ENCODE measurements around the gene CTR9. TPM values are rescaled to one million over a fixed set of nuclear protein-coding genes. Genes with fewer than 3 reads are reported as not detected.
A peak's percentile ranks its signal among the peaks of the same experiment; 100 is the strongest.

CTR9 gene
- 10 to 100 TPM; 58.2 to 66.4 TPM for total RNA-seq
- polyA plus RNA-seq = 10 to 100 TPM; 53.2 to 66.8 (median 53.7) TPM
- 47.7 to 136 (median 98.4) reads per million in 6 experiments for total RNA-seq

- peak within 1 kb of the TSS; percentile 94 to 98 (median 95) for H3K27ac Mint-ChIP-seq
- peak within 1 kb of the TSS; percentile 93 to 97 (median 96) for H3K4me3 Mint-ChIP-seq
- H3K4me1 Mint-ChIP-seq = peaks cover 7 to 32% (median 24%) of the 10 kb centered on the region in 4 donors
- POLR2A ChIA-PET = interaction anchor here (0.6 to 3.8 kb wide), 8 partner anchors 15 to 1937 kb away, joined by 3 to 46 read pairs (median 4); partner anchors contain the start of genes EIF4G2, RNF141 and ZBED5
- H3K27me3 Mint-ChIP-seq = no peaks in the 10 kb centered on the region
- peaks cover 0 to 30% (median 9%) of the 10 kb centered on the region in 3 donors for H3K36me3 Mint-ChIP-seq
- H3K9me3 Mint-ChIP-seq = no peaks in the 10 kb centered on the region
- ATAC-seq (peak; percentile 90 to 93), DNase-seq (peak; percentile 83 to 93 (median 88))
Measured at GRCh38 chr11:10750838-10751580, at the start of gene CTR9. Gene CTR9, plus strand, starts transcription at chr11:10751246. Its CDS starts 167 bp downstream, at chr11:10751413.

GRCh38 chr11:10701982-10702381, 49.1 kb upstream of the CTR9 start:
- H3K27ac Mint-ChIP-seq = no peak overlapping the region
- peaks cover 0 to 10% (median 6%) of the 10 kb centered on the region in 5 donors for H3K27me3 Mint-ChIP-seq
- peaks cover 0 to 7% (median 0%) of the 10 kb centered on the region in 3 donors for H3K36me3 Mint-ChIP-seq
- no peak overlapping the region for H3K4me3 Mint-ChIP-seq
- H3K9me3 Mint-ChIP-seq = peaks cover 0 to 5% (median 0%) of the 10 kb centered on the region in 9 donors
- ATAC-seq (no peak), DNase-seq (no peak)
- no peaks in the 10 kb centered on the region for H3K4me1 Mint-ChIP-seq
- POLR2A ChIA-PET = no interaction called here

DNA sequence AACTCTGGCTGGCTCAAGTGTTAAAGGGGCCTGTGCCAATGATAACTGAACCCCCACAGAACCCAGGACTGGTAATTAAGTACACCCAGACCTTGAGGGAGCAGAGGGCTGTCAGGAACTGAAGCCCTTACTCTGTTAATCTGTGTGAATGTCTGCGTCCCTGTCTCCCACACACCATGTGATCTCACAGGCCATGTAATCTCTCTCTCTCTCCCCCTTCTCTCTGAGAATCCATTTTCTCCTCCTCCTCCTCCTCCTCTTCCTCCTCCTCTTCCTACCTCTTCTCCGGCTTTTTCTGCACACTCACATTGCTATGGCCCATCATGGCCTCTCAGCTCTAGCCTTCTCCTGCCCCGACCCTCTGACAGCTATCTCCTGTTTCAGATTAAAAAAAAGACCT, 42.9 kb upstream of the CTR9 start:
- Mint-ChIP-seq H3K4me1 (no peaks in the 10 kb centered on the region), H3K4me3 (no peak overlapping the region), H3K27ac (no peak overlapping the region), H3K36me3 (no peaks in the 10 kb centered on the region), H3K9me3 (no peaks in the 10 kb centered on the region), H3K27me3 (no peaks in the 10 kb centered on the region)
- no peak for ATAC-seq
- POLR2A ChIA-PET = no interaction called here
- no peak for DNase-seq

DNA sequence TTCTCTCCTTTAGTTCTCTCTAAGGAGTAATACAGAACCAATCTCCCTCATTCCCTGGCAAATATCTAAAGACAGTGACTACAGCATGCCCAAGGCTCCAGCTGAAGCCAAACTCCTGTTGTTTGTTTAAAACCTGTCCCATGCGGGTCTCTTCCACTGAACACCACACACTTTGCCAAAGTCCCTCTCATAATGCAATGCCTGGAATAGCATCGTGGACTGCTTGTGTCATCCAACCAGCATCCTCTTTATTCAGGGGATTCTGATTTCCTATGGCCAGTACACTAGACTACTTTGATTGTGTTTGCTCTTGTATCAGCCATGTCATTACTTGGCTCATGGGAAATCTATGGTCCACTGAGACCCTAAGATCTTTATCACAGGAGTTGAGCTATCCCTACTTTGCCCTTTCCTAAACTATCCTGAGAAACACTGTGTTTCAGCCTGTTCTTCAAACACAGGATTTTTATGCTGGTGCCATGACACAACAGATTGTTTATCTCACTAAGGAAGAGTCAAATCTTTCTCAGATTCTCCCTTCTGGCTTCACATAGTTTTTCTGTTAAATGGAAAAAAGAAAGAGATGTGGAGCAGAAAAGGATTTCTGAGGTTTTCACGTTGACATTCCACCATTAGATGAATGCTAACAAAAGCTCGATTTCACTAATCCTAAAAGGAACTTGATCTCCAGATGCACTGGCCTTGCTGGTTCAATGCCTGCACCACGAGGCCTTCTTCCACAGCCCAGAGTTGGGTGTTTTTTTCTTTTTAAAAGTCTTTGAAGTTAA, 41.6 kb upstream of the CTR9 start:
- no peaks in the 10 kb centered on the region for H3K4me1 Mint-ChIP-seq
- DNase-seq = no peak
- no peak overlapping the region for H3K27ac Mint-ChIP-seq
- no peak overlapping the region for H3K4me3 Mint-ChIP-seq
- no peak for ATAC-seq
- H3K36me3 Mint-ChIP-seq = no peaks in the 10 kb centered on the region
- no peaks in the 10 kb centered on the region for H3K27me3 Mint-ChIP-seq
- no peaks in the 10 kb centered on the region for H3K9me3 Mint-ChIP-seq
- POLR2A ChIA-PET = interaction anchor here (0.6 kb wide), 1 partner anchor 28 kb away, joined by 6 read pairs; no protein-coding TSS in a partner anchor

DNA sequence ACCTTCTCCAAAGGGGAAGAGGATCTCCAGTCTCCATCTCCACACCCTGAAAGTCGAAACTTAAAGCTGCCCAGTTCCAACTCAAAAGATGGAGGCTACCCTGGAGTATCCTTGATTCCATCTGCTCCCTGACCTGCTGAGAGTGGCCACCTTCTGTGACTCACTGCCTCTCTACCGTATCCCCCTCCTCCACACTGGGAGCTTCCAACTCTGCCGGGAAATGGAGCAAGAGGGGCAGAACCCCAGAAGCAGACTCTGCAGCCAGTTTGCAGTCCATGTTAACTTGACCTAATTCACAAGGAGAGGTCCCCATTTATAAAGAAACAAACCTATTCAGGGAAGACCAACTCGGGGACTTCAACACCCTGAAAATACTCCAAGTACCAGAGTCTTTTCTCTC, 35.5 kb upstream of the CTR9 start:
- Mint-ChIP-seq H3K4me1 (peaks cover 0 to 4% (median 0%) of the 10 kb centered on the region in 4 donors), H3K4me3 (no peak overlapping the region), H3K9me3 (no peaks in the 10 kb centered on the region), H3K36me3 (no peaks in the 10 kb centered on the region), H3K27me3 (peaks cover 2 to 26% (median 10%) of the 10 kb centered on the region in 5 donors), H3K27ac (no peak overlapping the region)
- DNase-seq = no peak
- POLR2A ChIA-PET = no interaction called here
- no peak for ATAC-seq

DNA sequence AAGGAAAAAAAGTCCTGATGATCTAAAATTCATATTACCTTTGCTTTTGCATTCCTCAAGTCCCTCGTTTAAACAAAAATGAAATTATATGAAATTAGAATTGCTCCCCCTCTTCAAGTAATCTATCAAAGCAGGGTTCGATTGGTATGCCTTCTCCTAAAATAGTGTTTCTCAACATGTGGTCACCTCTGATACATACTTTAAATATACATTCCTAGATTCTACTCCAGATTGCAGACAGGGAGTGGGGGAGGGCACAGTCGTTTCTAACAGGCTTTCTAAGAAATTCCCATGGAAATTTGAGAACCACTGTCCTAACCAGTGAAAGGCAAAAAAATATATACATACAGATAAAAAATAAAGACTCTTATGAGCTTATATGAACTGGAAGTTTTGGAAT, 34.9 kb upstream of the CTR9 start:
- no peak for ATAC-seq
- Mint-ChIP-seq H3K36me3 (no peaks in the 10 kb centered on the region), H3K9me3 (no peaks in the 10 kb centered on the region)

GRCh38 chr11:10716543-10717259, 34.3 kb upstream of the CTR9 start:
- no peak for DNase-seq
- no peak overlapping the region for H3K4me3 Mint-ChIP-seq
- peak overlapping the region in 1 of 10 donors; percentile 26 for H3K27ac Mint-ChIP-seq
- H3K4me1 Mint-ChIP-seq = peaks cover 0 to 4% (median under 1%) of the 10 kb centered on the region in 4 donors
- H3K9me3 Mint-ChIP-seq = no peaks in the 10 kb centered on the region
- peaks cover 2 to 26% (median 10%) of the 10 kb centered on the region in 5 donors for H3K27me3 Mint-ChIP-seq
- ATAC-seq = no peak
- POLR2A ChIA-PET = no interaction called here
- no peaks in the 10 kb centered on the region for H3K36me3 Mint-ChIP-seq

More for the DNA sequence above, 34.9 kb upstream of the CTR9 start:
- peaks cover 2 to 26% (median 10%) of the 10 kb centered on the region in 5 donors for H3K27me3 Mint-ChIP-seq
- H3K27ac Mint-ChIP-seq = no peak overlapping the region
- POLR2A ChIA-PET = no interaction called here
- H3K4me1 Mint-ChIP-seq = peaks cover 0 to 4% (median 0%) of the 10 kb centered on the region in 4 donors
- H3K4me3 Mint-ChIP-seq = no peak overlapping the region
- DNase-seq = no peak

DNA sequence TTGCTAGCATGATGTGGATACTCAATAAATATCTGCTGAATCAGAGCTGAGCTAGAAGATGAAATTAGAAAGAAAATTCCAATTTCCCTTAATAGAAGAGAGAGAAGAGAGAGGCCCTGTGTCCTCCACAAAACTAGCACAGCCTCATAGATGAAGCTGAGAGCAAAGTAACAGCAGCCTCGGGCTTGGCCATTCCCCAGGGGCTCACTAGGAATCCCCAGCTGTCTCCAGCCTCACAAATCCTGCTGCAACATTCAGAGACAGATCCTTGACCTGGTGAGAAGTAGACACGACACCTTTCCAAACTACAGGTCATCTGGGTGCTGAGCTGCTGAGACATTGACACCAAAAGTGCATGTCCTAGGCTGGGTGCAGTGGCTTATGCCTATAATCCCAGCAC, 31.4 kb upstream of the CTR9 start:
- ATAC-seq (no peak), DNase-seq (no peak)
- Mint-ChIP-seq H3K27me3 (peaks cover 2 to 26% (median 10%) of the 10 kb centered on the region in 5 donors), H3K4me3 (no peak overlapping the region), H3K27ac (no peak overlapping the region), H3K36me3 (no peaks in the 10 kb centered on the region), H3K9me3 (no peaks in the 10 kb centered on the region), H3K4me1 (peaks cover 0 to 8% (median 5%) of the 10 kb centered on the region in 4 donors)
- POLR2A ChIA-PET = no interaction called here

GRCh38 chr11:10720881-10721376, 30.1 kb upstream of the CTR9 start:
- Mint-ChIP-seq H3K4me1 (peaks cover 9 to 17% (median 14%) of the 10 kb centered on the region in 4 donors), H3K4me3 (no peak overlapping the region), H3K9me3 (no peaks in the 10 kb centered on the region), H3K27me3 (peaks cover 2 to 26% (median 10%) of the 10 kb centered on the region in 5 donors), H3K27ac (no peak overlapping the region), H3K36me3 (no peaks in the 10 kb centered on the region)
- DNase-seq (no peak), ATAC-seq (no peak)
- POLR2A ChIA-PET = no interaction called here

- peaks cover 2 to 16% (median 9%) of the 10 kb centered on the region in 5 donors for H3K27me3 Mint-ChIP-seq
- H3K4me1 Mint-ChIP-seq = peaks cover 19 to 20% (median 19%) of the 10 kb centered on the region in 4 donors
- no peak overlapping the region for H3K4me3 Mint-ChIP-seq
- POLR2A ChIA-PET = no interaction called here
- ATAC-seq = no peak
- no peaks in the 10 kb centered on the region for H3K36me3 Mint-ChIP-seq
- peak overlapping the region in 1 of 10 donors; percentile 58 for H3K27ac Mint-ChIP-seq
- H3K9me3 Mint-ChIP-seq = no peaks in the 10 kb centered on the region
- no peak for DNase-seq
Measured at GRCh38 chr11:10722307-10722706, 28.7 kb upstream of the CTR9 start.

- ATAC-seq = peak; percentile 60 to 69
- POLR2A ChIA-PET = no interaction called here
- Mint-ChIP-seq H3K4me1 (peaks cover 16 to 20% (median 19%) of the 10 kb centered on the region in 4 donors), H3K9me3 (no peaks in the 10 kb centered on the region), H3K27me3 (peaks cover 0 to 6% (median 3%) of the 10 kb centered on the region in 5 donors), H3K4me3 (peak overlapping the region in 6 of 10 donors; percentile 19 to 45 (median 23)), H3K27ac (peak overlapping the region in 3 of 10 donors; percentile 34 to 53 (median 41)), H3K36me3 (no peaks in the 10 kb centered on the region)
- DNase-seq = peak in 2 of 10 donors; percentile 25 to 26
Measured at GRCh38 chr11:10725114-10725906, 25.7 kb upstream of the CTR9 start.
